HK-2 (cell line): ENCODE data around the gene ATP6V0E1.

Experiments
- DNase-seq: peaks from one replicate; pipeline ENCODE4 v3.0.0-alpha.2; 2018; ENCODE audit not compliant: unreplicated experiment

Gene ATP6V0E1

DNA sequence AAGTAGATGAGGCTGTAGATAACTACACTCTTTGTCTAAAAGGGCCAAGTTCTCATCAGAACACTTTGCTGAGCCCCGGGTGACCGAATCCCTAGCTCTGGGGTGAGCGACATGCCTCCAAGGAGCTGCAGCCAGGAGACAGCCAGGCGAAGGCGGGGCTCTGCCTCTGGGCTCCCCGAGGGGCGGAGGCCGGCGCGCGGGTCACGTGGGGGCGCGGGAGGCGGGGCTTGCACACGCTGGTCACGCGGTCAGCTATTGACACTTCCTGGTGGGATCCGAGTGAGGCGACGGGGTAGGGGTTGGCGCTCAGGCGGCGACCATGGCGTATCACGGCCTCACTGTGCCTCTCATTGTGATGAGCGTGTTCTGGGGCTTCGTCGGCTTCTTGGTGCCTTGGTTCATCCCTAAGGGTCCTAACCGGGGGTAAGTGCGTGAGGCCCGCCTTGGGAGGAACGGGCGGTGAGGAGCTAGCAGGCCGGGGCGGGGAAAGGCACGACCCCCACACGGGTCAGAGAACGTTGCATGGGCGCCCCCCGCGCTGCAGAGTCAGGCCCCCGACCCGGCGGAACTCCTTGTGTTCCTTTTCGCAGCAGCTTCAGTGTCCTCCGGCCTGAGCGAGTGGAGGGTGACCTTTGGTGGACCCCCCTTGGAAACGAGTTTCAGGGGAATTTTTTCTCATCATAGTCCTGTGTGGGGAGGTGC is at the start of gene ATP6V0E1:
Gene ATP6V0E1 (plus strand): TSS at position 230 of the 702 bp plus-strand sequence. CDS start 90 bp downstream, at position 320.
- DNase-seq = peak; percentile 93

DNA sequence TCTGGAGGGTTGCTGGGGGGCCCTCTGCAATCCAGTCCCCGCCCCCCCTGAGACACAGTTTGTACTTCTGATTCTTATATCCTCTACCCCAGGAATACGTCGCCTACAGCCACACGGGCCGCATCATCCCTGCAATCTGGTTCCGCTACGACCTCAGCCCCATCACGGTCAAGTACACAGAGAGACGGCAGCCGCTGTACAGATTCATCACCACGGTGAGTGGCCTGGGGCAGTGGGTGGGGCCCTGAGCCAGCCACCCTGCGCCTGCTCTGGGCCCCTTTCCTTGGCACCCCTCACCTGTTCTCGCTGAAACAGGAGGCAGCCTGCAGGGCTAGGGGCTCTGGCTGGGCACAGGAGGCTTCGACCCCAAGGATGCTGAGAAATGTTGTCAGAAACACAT is 48.5 kb upstream of the ATP6V0E1 start:
- no peak for DNase-seq

DNA sequence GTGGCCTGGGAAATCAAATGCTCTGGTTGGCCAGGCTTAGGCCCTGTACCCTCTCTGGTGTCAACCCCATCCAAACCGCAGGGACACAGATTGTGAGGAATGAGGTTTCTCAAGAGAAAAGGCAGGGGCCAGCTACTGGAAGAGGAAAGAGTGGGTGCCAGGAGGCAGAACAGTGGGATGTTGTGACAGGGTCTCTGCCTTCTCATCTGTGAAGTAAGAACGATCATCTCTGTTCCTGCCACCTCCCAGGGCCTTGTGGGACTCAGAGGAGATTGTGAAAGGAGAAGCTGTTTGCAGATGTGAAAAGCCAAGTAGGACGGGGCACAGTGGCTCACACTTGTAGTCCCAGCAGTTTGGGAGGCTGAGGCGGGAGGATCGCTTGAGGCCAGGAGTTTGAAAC is 47.2 kb upstream of the ATP6V0E1 start:
- DNase-seq = no peak

DNA sequence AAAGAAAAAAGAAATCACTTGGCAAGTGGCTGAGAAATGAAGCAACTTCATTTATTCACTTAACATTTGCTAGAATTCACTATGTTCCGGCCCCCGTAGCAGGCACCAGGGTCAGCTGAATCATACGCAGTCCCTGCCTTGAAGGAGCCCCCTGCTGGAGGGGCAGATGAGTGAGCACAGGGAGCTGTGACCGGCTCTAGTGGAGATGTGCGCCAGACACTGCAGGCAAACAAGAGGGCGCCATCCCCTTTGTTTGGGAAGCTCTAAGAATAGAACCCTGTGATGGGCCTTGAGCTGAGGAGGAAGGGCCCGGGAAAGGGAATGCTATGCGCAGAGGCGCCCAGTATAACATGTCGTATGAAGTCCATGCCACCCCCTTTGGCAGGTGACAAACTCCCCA is 44.5 kb upstream of the ATP6V0E1 start:
- DNase-seq = no peak

DNA sequence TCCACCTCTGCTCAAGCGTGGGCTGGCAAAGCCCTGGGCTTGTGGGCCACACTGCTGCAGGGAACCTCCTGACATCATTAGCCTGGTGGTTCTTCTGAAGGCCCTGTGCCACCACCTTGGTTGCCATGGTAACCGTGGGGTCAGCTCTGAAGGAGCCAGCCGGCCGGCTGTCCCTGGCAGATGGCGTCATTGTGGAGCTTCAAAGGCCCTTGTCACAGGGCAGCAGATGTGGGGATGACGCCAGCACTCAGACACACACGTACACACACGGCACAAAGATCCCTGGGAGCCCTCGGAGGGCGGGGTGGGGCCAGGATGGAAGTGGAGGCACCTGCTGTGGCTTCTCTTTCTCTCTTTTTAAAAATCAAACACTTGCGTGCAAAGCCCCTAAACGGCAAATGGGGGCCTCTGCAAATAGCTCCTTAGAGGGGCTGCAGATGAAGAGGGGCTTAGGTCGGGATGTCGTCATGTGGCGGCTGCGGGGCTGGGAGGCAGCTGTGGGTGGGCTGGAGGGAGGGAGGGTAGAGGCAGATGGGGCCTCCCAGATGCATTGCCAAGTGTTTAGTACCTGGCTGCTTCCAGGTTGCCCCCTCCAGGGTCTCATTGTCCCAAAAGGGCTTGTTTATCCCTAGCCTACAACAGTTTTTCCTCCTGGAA is 43.8 kb upstream of the ATP6V0E1 start:
- DNase-seq = no peak

DNA sequence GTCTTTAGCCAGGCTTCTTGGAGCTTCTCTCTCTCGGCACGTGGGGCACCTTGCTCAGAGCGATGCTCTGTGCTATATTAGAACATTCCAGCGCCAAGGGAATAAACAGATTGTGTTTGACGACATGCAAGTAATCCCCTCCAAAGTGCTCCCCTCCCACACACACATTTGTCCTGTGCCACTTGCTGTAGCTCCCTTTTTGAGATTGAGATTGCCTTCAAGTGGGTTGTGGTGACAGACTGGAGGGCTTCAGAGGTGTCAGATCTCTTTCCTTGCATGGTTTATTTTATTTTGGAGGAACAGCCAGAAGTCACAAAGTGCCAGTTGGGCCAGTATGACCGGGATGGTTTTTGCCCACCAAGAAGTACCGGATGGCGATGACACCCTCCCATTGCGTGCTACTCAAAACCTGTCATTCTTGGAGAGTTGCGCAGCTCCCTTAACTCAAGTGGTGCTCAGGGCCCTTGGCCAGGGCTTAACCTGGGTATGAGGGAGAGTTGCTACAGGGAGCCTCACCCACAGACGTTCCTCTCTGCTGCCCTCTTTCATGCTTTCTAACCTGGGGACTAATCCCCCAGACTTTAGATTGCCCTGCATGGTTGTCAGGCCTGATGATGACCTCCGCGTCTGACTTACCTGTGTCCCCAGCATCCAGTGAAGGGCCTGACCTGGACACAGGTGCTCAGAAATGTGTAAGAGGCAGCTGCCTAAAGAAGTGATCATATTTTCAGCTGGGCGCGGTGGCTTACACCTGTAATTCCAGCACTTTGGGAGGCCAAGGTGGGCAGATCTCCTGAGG is 43.1 kb upstream of the ATP6V0E1 start:
- no peak for DNase-seq

DNA sequence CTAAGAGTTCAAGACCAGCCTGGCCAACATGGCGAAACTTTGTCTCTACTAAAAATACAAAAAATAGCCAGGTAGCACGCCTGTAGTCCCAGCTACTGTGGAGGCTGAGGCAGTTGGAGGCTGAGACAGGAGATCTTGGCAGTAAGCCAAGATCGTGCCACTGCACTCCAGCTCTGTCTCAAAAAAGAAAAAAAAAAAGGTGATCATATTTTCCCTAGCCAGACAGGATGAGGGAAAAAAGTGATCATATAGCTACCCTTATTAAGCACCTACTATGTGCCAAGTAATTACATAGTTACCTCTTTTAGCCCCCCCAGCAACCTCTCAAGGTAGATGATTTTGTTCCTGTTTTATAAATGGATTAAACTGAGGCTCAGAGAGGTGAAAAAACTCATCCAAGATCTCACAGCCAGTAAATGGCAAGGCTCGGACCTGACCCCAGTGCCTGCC is 42.5 kb upstream of the ATP6V0E1 start:
- DNase-seq = no peak

DNA sequence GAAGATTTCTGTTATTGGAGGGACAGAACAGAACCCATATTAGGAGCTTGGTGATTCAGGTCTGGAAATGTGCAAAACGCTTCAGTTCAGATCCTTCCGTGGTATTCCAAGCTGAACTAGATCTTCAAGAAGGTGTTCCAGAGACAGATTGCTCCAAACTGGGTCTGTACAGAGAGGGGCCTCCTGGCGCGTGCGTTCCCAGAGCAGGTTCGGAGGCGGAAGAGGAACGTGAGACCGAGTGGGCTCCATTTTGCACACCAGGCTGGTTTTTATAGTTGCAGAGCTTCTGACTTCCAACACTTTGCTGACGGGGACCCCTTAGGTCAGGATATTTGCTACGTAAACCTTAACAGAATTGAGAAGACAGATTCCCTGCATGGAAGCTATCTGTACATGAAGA is 41.0 kb upstream of the ATP6V0E1 start:
- no peak for DNase-seq

DNA sequence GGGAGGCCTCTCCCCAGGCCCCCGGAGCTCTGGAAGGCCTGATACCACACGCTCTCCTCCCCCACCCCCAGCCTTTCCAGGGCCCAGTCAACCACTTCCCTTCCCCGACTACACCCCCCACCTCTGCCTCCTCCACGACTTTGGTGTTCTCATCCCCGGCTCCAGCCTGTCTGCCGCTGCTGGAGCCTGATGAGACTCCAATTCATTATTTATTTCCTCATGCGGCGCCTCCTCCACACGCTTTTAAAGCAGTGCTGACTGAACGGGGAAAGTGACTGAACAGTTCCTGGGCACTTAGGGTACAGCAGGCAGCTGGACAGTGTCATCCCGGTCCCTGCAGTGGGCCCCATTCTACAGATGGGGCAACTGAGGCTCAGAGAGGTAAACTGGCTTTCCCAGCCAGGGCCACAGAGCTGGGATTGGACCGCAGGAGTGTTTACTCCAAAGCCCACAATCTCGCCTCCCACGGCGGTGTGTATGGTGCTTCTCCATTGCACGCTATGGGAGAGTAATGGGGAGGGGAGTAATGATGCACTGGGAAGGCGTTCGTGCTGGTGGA is 40.2 kb upstream of the ATP6V0E1 start:
- DNase-seq = peak; percentile 85

DNA sequence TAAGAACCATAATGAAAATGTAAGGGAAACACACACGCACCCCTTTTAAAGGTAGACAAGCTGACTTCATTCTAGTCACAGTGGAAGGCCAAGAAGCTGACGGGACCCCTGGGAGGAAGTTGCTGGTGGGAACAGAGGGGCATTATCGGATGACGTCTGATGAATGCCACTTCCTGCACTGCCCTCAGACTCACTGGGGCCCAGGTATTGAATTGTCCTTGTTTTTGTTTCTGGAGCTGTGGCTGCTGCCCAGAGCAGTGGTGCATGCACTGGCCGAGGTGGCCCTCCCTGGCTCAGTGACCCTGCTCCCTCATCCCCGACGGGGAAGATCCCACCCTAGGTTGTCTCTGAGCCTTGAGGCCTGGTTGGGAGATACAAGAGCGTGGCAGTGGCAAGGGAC is 39.7 kb upstream of the ATP6V0E1 start:
- peak; percentile 69 for DNase-seq

DNA sequence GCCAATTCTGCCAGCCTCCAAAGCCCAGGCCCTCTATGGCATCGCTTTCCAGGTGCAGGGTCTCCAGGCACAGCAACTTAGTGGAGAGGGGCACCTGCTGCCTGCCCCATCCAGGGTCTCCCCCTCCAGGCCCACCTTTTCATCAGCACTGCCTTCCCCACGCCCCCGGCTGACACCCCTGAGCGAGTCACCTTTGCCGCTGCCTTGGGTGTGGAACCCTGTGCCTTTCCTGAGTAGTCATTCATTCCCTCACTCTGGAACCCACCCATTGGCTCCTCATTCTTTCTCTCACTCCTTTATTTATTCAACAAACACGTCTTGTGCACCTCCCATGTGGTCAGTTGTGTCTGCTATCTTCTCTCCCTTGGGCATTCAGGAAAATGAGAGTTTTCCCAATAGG is 38.8 kb upstream of the ATP6V0E1 start:
- no peak for DNase-seq

DNA sequence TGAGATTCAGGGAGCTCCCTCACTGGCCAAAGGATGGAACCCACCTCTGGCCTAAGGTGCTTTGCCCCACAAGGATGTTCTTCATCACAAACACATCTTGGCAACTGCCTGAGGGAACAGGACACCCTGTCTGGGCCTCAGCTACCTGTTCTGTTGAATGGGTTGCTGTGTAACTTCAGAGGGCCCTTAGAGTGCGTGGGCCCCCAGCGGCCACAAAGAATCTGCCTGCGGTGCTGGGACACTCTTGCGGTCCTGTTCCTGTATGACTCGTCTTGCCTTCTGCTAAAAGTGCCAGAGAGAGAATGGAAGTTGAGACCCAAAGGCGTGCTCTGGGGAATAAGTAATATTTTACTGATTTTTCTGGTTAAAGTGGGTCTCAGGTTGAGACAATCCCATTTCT is 38.4 kb upstream of the ATP6V0E1 start:
- DNase-seq = no peak

DNA sequence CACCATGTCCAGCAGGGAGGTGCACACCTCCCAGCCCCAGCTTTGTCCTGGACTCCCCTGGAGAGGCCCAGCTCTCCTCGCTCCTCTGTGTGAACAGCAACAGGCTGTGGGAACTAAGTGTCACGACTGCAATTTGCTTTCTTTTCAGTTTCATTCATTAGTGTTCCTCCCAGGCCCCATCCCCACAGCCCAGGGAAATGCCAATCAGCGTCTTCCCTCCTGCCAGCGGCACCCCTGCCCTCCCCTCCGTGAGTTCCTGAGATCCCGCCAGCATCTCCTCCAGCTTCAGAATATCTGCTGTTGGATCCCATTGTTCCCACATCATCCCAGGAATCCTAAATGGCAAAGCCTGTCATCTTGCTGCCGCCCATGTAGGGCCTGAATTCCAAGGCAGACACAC is 37.4 kb upstream of the ATP6V0E1 start:
- no peak for DNase-seq

DNA sequence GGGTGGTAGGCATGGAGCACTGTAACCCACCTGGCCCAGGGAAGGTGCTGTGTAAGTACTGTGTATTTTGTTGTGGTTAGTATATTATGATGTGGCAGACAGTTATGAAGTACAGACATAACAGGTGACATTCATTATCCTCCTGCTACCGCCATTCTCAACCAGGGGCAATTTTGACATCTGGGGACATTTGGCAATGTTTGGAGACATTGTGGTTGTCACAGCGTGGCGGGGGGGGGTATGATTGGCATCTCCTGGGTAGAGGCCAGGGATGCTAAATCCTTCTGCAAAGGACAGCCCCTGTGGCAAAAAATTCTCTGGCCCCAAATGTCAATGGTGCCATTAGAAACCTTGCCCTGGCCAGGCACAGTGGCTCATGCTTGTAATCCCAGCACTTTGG is 34.1 kb upstream of the ATP6V0E1 start:
- DNase-seq = no peak

DNA sequence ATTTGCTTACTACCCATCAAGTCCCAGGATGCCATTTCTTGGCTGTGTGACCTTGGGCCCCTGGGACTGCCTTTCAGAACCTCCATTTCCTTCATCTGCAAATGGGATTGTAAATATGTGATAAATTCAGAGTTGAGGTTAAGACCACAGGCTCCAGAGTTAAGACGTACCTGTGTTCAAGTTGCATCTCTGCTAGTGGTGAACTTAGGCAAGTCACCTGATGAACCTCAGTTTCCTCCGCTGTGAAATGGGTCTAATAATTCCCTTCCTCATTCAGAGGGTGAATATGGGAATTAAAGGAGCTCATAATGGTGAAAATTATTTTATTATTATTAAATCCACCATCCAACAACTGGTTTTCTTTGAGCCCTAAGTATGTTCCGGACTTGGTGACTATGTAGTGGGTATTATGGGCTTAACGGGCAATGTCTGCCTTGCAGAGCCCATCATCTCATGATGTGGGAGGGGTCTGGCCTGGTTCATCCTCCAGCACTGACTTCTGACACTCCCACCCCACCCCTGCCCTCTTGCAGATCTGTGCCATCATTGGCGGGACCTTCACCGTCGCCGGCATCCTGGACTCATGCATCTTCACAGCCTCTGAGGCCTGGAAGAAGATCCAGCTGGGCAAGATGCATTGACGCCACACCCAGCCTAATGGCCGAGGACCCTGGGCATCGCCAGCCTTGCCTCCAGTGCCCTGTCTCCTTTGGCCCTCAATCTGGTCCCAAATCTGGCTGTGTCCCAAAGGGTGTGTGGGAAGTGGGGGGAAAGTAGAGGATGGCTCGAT is 33.2 kb upstream of the ATP6V0E1 start:
- no peak for DNase-seq

DNA sequence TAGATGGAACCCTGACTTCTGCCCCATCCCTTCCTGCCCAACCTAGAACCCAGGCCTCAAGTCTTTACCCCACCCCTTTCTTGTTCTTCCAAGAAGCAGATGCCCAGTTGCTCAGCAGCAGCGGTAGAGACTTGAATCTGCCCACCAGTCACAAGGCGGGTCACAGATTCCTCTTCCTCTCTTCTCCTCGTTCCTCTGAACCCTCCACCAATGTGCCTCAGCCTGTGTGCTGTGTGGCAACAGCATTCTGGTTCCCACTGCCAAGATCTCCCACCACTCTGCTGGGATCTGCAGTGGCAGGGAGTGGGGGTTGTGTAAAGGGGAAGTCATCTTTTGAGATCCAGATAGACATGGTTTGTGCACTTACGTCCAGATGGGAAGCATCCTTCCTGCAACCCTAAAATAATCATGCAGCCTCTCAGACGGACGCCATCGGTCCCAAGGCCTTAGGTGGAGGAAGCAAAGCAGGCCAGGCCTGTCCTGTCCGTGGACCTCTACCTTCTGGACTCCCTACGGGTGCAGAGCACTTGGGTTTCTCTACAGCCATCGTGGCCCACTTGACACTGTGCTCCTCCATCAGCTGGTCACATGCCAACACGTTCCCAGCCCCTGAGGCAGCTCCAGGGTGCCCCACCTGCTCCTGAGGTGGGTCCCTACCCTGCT is 32.1 kb upstream of the ATP6V0E1 start:
- DNase-seq = no peak

DNA sequence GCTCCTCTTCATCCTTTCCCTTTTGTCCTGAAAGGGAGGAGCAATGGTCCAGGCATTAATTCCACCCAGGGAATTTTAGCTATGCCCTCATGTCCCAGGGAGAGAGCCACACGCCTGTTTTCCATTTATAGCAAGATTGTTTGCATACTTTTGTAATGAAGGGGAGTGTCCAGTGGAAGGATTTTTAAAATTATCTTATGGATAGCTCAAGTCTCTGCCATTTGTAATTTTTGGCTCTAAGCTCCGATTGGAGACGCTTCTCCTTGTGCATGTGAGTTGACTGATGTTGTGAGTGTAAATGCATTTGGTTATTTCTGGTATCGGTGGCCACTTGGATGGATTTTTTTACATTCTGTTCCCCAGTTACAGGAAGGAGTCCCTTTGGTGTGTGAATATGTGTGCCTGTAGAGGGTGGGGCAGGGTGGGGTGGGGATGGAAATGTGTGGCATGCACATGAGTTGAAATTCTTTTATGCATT is 31.5 kb upstream of the ATP6V0E1 start:
- no peak for DNase-seq

DNA sequence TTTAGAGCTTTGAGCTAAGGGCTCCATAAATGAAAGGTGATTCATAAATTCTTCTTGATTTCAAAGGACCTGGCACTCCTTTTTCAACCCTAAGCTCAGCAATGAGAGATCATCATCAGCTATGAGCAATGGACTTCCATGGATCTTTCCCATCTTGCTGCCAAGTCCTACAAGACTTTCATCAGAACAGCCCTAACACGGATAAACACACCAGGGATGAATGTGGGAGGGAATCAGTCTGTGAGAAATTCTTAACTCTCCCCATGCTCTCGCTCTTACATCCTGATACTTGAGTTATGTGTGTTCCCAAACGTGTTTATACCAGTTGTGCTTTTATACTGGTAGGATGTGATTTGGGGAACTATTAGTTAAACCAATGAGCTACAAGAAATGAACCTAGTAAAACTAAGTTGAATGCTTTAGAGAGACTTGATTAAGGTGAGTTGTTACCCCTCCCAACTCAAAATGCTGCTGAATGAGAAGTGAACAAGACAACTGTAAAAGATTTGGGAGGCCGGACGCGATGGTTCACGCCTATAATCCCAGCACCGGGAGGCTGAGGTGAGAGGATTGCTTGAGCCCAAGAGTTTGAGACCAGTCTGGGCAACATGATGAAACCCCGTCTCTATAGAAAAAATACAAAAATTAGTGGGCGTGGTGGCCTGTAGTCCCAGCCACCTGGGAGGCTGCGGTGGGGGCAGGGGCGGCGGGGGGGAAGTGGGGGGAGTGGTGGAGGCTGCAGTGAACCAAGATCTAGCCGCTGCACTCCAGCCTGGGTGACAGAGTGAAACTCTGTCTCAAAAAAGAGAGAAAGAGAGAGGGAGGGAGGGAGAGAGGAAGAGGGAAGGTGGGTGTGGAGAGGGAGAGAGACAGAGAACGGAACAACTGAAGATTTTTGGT is 29.5 kb upstream of the ATP6V0E1 start:
- no peak for DNase-seq

DNA sequence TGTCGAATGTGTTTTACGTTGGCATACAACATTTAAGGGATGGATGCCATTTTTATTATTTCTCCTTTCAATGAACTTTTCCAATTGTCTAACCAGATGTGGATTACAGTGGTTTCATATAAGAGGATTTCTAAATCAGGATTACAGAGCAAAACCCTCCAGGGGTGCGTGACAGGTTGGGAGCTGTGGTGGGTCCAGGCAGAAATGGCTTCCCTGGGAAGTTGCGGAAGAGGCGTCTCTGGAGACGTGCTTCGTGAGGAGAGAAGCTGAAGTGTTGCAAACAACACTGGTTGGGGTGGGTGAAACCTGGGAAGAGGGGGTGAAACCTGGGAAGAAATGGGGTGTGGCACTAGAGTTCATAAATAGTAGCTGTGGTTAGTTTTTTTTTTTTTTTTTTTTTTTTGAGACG is 28.8 kb upstream of the ATP6V0E1 start:
- DNase-seq = no peak

DNA sequence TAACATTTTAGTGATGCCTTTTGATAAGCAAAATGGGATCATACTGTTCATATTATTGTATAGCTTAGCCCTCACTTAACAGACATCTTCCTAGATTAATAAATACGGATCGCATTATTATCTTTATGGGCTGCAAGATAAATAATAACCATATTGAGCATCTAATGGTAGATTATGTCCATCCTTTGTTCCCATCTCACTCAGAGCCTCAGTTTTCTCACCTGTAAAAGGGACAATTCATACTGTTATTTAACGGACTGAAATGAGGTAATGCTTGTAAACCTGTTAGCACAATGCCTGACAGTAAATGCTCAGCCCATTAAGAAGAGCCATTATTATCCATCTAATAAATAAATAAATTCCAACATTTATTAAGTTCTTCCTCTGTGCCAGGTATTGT is 27.3 kb upstream of the ATP6V0E1 start:
- DNase-seq = no peak
